Uterus (tissue), 4 donors: ENCODE results near the gene SMAD3. TPM values are rescaled to one million over a fixed set of nuclear protein-coding genes. Genes with fewer than 3 reads are reported as not detected.

Source experiments
- DNase-seq, 2 donors: peaks; one replicate each; pipeline ENCODE4 v3.0.0-alpha.2; 2019 to 2020
- H3K27ac ChIP-seq, 2 donors: fragments of 200-600 bp; sonication (generic); 1 replicate in 1 of 2; 2 replicates in 1 of 2; pipeline ENCODE4 v1.5.1; 2016 to 2018
- H3K27me3 ChIP-seq, 2 donors: fragments of 200-600 bp; sonication (generic); one replicate each; pipeline ENCODE4 v1.5.1; 2018 to 2019; ENCODE audit warnings: control low read depth in 1 of 2
- H3K36me3 ChIP-seq, 2 donors: fragments of 200-600 bp; sonication (generic); one replicate each; pipeline ENCODE4 v1.5.1; 2019; ENCODE audit warnings: control low read depth in 1 of 2
- H3K4me1 ChIP-seq, 2 donors: fragments of 200-600 bp; sonication (generic); one replicate each; pipeline ENCODE4 v1.5.1; 2018 to 2019; ENCODE audit warnings: control low read depth in 1 of 2
- H3K4me3 ChIP-seq, 2 donors: fragments of 200-600 bp; sonication (generic); 1 replicate in 1 of 2; 2 replicates in 1 of 2; pipeline ENCODE4 v1.5.1; 2018 to 2019; ENCODE audit warnings: mild to moderate bottlenecking in 1 of 2
- H3K9me3 ChIP-seq, 2 donors: fragments of 200-600 bp; sonication (generic); one replicate each; pipeline ENCODE4 v1.5.1; 2019; ENCODE audit warnings: control low read depth in 1 of 2
- CTCF ChIP-seq, 4 experiments: fragments of 200-600 bp in 2 of 4; fragments of 450-650 bp in 2 of 4; sonication (generic) in 2 of 4; IDR thresholded peaks; one replicate each; pipeline ENCODE4 v1.5.1; 2016 to 2019; ENCODE audit warnings: antibody characterized with exemption in 4 of 4, mild to moderate bottlenecking in 2 of 4, moderate library complexity in 1 of 4
- POLR2A ChIP-seq, 2 donors: fragments of 450-650 bp; IDR thresholded peaks; one replicate each; pipeline ENCODE4 v1.6.1; 2016; ENCODE audit warnings: antibody characterized with exemption in 2 of 2, mild to moderate bottlenecking in 1 of 2, moderate library complexity in 1 of 2
- intact Hi-C: fragments of 100-400 bp; cut with DNase I; formaldehyde crosslinking; loops from one replicate; pipeline ENCODE4 v1.15.1; 2023; ENCODE audit warnings: low total_unique reads
- total RNA-seq, 4 donors: library from RNA; depleted of rRNA in 3 of 4; stranded (reverse); fragments of >200 nt in 3 of 4; gene quantifications; one replicate each; pipeline versions ENCODE4 v1.1.0 to v1.2.4, GENCODE V29; 2014 to 2023
- donor health status: DM: yes; HTN: yes; CAD: no.

Gene SMAD3
- total RNA-seq, 4 donors from 2014 or later = 14.3 to 66.9 (median 32.3) TPM

DNA sequence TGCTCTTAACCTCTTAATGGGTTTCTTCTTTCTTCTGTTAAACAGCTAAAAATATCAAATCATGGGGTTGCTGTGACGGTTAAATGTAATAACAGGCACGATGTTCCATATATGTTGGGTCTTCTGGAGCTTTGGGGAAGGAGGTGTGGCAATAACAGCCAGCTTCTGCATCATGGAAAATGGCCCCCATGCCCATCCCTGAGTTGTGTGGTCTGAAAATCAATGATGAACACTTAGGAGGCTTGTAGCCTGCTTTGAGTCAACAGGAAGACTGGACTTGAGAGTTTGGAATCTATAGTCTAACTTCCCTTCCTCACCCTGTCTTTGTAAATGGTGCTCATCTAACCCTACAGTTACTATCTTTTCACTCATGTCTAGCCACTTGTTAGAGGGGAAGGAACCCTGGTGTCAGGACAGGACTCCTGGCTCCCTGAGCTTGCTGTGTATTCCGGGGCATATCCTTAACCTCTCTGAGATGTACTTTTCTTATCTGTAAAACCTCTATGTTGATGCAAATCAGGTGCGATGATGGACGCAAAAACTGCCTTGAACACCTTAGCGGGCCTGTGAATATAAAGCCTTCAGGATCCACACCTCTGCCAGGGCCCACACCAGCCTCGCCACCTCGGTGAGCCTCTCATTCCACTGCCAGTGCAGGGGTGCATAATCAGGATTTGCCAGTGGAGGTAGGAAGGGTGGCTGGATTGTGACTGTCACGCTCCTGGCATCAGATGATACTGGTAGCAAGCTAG is 27.5 kb downstream of the SMAD3 start:
- DNase-seq = no peak
- H3K27me3 ChIP-seq = no peaks in the 10 kb centered on the region
- no peak for TF ChIP-seq POLR2A (IDR thresholded peaks at IDR 0.05)
- TF ChIP-seq CTCF (IDR thresholded peaks at IDR 0.05) = no peak
- H3K4me3 ChIP-seq = no peak overlapping the region
- no peak overlapping the region for H3K27ac ChIP-seq
- H3K4me1 ChIP-seq = peaks cover 18 to 25% of the 10 kb centered on the region in 2 donors
- intact Hi-C loops = no loop called here
- no peaks in the 10 kb centered on the region for H3K9me3 ChIP-seq
- no peaks in the 10 kb centered on the region for H3K36me3 ChIP-seq

- Histone ChIP-seq H3K27ac (no peak overlapping the region), H3K4me1 (peaks cover 16 to 20% of the 10 kb centered on the region in 2 donors), H3K9me3 (no peaks in the 10 kb centered on the region), H3K4me3 (no peak overlapping the region), H3K27me3 (no peaks in the 10 kb centered on the region), H3K36me3 (no peaks in the 10 kb centered on the region)
- intact Hi-C loops = no loop called here
- DNase-seq = no peak
- TF ChIP-seq POLR2A (IDR thresholded peaks at IDR 0.05) (no peak), CTCF (IDR thresholded peaks at IDR 0.05) (no peak)
Observed at GRCh38 chr15:67093504-67093862, 28.1 kb downstream of the SMAD3 start.

GRCh38 chr15:67094001-67094826 is 28.8 kb downstream of the SMAD3 start:
- Histone ChIP-seq H3K4me3 (no peak overlapping the region), H3K9me3 (no peaks in the 10 kb centered on the region), H3K36me3 (no peaks in the 10 kb centered on the region), H3K4me1 (peaks cover 13 to 18% of the 10 kb centered on the region in 2 donors), H3K27me3 (no peaks in the 10 kb centered on the region), H3K27ac (no peak overlapping the region)
- no peak for DNase-seq
- TF ChIP-seq CTCF (IDR thresholded peaks at IDR 0.05) = no peak
- TF ChIP-seq POLR2A (IDR thresholded peaks at IDR 0.05) = no peak
- intact Hi-C loops = no loop called here

GRCh38 chr15:67095912-67096311 is 30.5 kb downstream of the SMAD3 start:
- Histone ChIP-seq H3K4me1 (peaks cover 0 to 11% of the 10 kb centered on the region in 2 donors), H3K27me3 (no peaks in the 10 kb centered on the region), H3K4me3 (no peak overlapping the region), H3K9me3 (no peaks in the 10 kb centered on the region), H3K36me3 (no peaks in the 10 kb centered on the region), H3K27ac (no peak overlapping the region)
- intact Hi-C loops = no loop called here
- TF ChIP-seq POLR2A (IDR thresholded peaks at IDR 0.05) (no peak), CTCF (IDR thresholded peaks at IDR 0.05) (no peak)
- DNase-seq = no peak
